OCI-LY7 (cell line): ENCODE data around the gene ZNF555. TPM values are rescaled to one million over a fixed set of nuclear protein-coding genes. Genes with fewer than 3 reads are reported as not detected.

Experiments
- BruUV-seq: library from RNA; stranded (reverse); fragments of 400-500 nt; replicated peaks from 2 replicates; lab custom pipeline; 2021; lab: Mats Ljungman, UMichigan
- CTCF ChIA-PET: fragments of 300-600 bp; sonication (Branson Sonifier 250); formaldehyde crosslinking; loops from one replicate; lab custom pipeline; 2022; ENCODE audit warnings: antibody characterized with exemption; ENCODE audit not compliant: unreplicated experiment; lab: Charles Lee
- POLR2A ChIA-PET: fragments of 300-600 bp; sonication (Branson Sonifier 250); formaldehyde crosslinking; loops from one replicate; lab custom pipeline; 2022; ENCODE audit warnings: antibody characterized with exemption; lab: Charles Lee
- DNase-seq: peaks from one replicate; pipeline ENCODE4 v3.0.0-alpha.2; 2015; ENCODE audit warnings: low spot score
- H2AFZ ChIP-seq: fragments of 200-600 bp; sonication (generic), shearing (Covaris generic); 2 replicates; pipeline ENCODE4 v1.6.1; 2014; ENCODE audit warnings: mild to moderate bottlenecking, antibody characterized with exemption, low read length, moderate library complexity
- H3K27ac ChIP-seq: fragments of 200-600 bp; sonication (generic); 2 replicates; pipeline ENCODE4 v1.5.1; 2014; ENCODE audit warnings: mixed run types, low read depth, mild to moderate bottlenecking, moderate library complexity, low read length, inconsistent platforms; ENCODE audit not compliant: poor library complexity, severe bottlenecking
- H3K36me3 ChIP-seq: fragments of 200-600 bp; sonication (generic); 2 replicates; pipeline ENCODE4 v1.6.1; 2014; ENCODE audit warnings: mild to moderate bottlenecking, antibody characterized with exemption, low read length, moderate library complexity, mixed read lengths; ENCODE audit not compliant: insufficient read depth
- H3K4me1 ChIP-seq: fragments of 200-600 bp; sonication (generic); 2 replicates; pipeline ENCODE4 v1.5.1; 2014; ENCODE audit warnings: mild to moderate bottlenecking, low read length; ENCODE audit not compliant: insufficient read depth, poor library complexity, severe bottlenecking
- H3K4me2 ChIP-seq: fragments of 200-600 bp; sonication (generic); 2 replicates; pipeline ENCODE4 v1.6.1; 2014; ENCODE audit warnings: mild to moderate bottlenecking, low read length
- H3K4me3 ChIP-seq: fragments of 200-600 bp; sonication (generic); 2 replicates; pipeline ENCODE4 v1.5.1; 2014; ENCODE audit warnings: mild to moderate bottlenecking, low read depth, low read length; ENCODE audit not compliant: poor library complexity, severe bottlenecking
- H3K79me2 ChIP-seq: fragments of 200-600 bp; sonication (generic); 2 replicates; pipeline ENCODE4 v1.6.1; 2016; ENCODE audit warnings: low read depth, mild to moderate bottlenecking, low read length, moderate library complexity, mixed read lengths; ENCODE audit not compliant: insufficient read depth
- H3K9me2 ChIP-seq: fragments of 200-600 bp; sonication (generic); 2 replicates; pipeline ENCODE4 v1.6.1; 2016; ENCODE audit warnings: mild to moderate bottlenecking, low read length, mixed read lengths; ENCODE audit not compliant: insufficient read depth
- H3K9me3 ChIP-seq: fragments of 200-600 bp; sonication (generic); 2 replicates; pipeline ENCODE4 v1.6.1; 2014; ENCODE audit warnings: mild to moderate bottlenecking, mixed run types, low read length, mixed read lengths
- H4K20me1 ChIP-seq: fragments of 200-600 bp; sonication (generic); 2 replicates; pipeline ENCODE4 v1.6.1; 2014; ENCODE audit warnings: mild to moderate bottlenecking, antibody characterized with exemption, low read length, moderate library complexity, mixed read lengths; ENCODE audit not compliant: insufficient read depth
- EZH2phosphoT487 ChIP-seq: fragments of 200-600 bp; sonication (generic); IDR thresholded peaks from 2 replicates; pipeline ENCODE4 v1.6.1; 2018; ENCODE audit warnings: low read depth, borderline replicate concordance, mild to moderate bottlenecking, mixed run types, antibody characterized with exemption, low read length, moderate library complexity, mixed read lengths
- intact Hi-C: fragments of 100-400 bp; cut with micrococcal nuclease; formaldehyde crosslinking; loops from one replicate; pipeline ENCODE4 v1.10.0; 2022; ENCODE audit not compliant: unreplicated experiment
- total RNA-seq, 2 experiments: library from RNA; depleted of rRNA in 1 of 2; stranded (reverse); fragments of >200 nt in 1 of 2; shearing (Covaris generic) in 1 of 2; gene quantifications; 2 replicates each; pipeline ENCODE4 v1.2.3, GENCODE V29; 2014 to 2022
- TF ChIP-seq, protein P1 (sequence below): fragments of 200-600 bp; sonication (generic); conservative IDR thresholded peaks from 2 replicates; pipeline ENCODE4 v1.5.1; 2014; ENCODE audit warnings: mild to moderate bottlenecking, antibody characterized with exemption, low read length, moderate library complexity, mixed read lengths

Gene ZNF555
- total RNA-seq, 2 experiments from 2014 or later: 2.4 to 5.1 TPM

DNA sequence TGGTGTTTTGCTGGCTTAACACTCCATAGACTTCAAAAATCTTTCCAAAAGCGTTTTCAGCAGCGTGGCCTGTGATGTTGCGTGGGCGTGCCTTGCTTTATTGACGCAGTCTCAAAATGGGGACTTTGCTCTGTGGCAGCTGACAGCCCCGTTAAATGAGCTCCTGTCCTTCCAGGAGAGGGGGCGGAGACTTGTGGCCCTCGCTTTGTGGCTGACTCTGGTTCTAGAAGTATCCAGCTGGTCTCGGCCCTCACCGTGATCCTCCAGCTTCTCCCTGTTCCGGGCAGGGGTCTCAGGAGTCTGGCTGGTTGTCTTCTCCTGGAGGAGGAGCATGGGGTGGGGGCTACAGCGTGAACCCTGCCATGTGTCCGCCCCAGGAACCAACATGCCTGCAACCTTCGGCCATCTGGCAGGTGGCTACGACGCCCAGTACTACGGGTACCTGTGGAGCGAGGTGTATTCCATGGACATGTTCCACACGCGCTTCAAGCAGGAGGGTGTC lies 30.0 kb upstream of the ZNF555 start:
- Histone ChIP-seq H3K79me2 (no peaks in the 10 kb centered on the region), H3K27ac (no peak overlapping the region), H3K36me3 (peaks cover 87% of the 10 kb centered on the region), H3K9me3 (no peaks in the 10 kb centered on the region), H2AFZ (no peak overlapping the region), H3K4me3 (no peak overlapping the region), H3K9me2 (no peaks in the 10 kb centered on the region), H3K4me2 (no peak overlapping the region), H3K4me1 (no peaks in the 10 kb centered on the region), H4K20me1 (no peaks in the 10 kb centered on the region)
- DNase-seq: no peak
- intact Hi-C loops: no loop called here
- CTCF ChIA-PET: no interaction called here
- POLR2A ChIA-PET: no interaction called here
- no TSS peak for BruUV-seq
- no peak for TF ChIP-seq EZH2phosphoT487
- TF ChIP-seq, protein P1, sequence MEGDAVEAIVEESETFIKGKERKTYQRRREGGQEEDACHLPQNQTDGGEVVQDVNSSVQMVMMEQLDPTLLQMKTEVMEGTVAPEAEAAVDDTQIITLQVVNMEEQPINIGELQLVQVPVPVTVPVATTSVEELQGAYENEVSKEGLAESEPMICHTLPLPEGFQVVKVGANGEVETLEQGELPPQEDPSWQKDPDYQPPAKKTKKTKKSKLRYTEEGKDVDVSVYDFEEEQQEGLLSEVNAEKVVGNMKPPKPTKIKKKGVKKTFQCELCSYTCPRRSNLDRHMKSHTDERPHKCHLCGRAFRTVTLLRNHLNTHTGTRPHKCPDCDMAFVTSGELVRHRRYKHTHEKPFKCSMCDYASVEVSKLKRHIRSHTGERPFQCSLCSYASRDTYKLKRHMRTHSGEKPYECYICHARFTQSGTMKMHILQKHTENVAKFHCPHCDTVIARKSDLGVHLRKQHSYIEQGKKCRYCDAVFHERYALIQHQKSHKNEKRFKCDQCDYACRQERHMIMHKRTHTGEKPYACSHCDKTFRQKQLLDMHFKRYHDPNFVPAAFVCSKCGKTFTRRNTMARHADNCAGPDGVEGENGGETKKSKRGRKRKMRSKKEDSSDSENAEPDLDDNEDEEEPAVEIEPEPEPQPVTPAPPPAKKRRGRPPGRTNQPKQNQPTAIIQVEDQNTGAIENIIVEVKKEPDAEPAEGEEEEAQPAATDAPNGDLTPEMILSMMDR: no peak

DNA sequence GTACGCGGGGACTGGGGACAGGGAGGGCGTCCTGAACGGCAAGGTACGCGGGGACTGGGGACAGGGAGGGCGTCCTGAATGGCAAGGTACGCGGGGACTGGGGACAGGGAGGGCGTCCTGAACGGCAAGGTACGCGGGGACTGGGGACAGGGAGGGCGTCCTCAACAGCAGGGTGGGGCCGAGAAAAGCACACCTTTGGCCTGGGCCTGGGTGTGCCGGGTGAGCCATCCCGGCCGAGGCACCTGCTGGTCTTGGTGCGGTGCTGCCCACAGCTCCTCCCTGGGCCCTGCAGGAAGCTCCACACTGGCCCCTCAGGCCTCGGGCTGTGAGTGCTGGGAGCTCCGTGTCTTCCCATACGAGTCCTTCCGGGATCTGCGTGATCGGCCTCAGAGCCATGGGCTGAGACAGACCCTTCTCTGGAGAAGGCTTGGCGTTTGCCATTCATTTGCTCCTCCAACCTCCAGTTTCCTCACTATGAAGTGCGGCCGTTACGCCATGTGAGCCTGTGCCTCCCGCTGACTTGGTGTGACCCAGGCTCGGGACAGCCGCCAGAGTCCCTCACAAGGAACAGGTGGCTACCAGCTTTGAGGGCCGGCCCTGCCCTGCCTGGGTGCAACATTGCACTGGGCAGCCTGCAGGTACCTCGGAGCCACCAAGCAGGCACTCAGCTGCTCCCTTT lies 29.4 kb upstream of the ZNF555 start:
- no peaks in the 10 kb centered on the region for H3K9me2 ChIP-seq
- peaks cover 80% of the 10 kb centered on the region for H3K36me3 ChIP-seq
- no peak overlapping the region for H3K4me2 ChIP-seq
- intact Hi-C loops: no loop called here
- no peaks in the 10 kb centered on the region for H3K79me2 ChIP-seq
- ChIA-PET CTCF (no interaction called here), POLR2A (no interaction called here)
- H3K9me3 ChIP-seq: no peaks in the 10 kb centered on the region
- H3K4me1 ChIP-seq: no peaks in the 10 kb centered on the region
- DNase-seq: no peak
- no peak overlapping the region for H3K4me3 ChIP-seq
- TF ChIP-seq, protein P1: no peak
- no peak for TF ChIP-seq EZH2phosphoT487
- H3K27ac ChIP-seq: no peak overlapping the region
- no peak overlapping the region for H2AFZ ChIP-seq
- no TSS peak for BruUV-seq
- H4K20me1 ChIP-seq: no peaks in the 10 kb centered on the region
